ENCODE measurements around the gene HDAC4. TPM values are rescaled to one million over a fixed set of nuclear protein-coding genes. Genes with fewer than 3 reads are reported as not detected.

HDAC4 gene
- total and polyA plus RNA-seq, 10 of the 15 experiments (the other 5 are each of a cell fraction or from before 2014, with no cell fraction given), result 0.22 to 15.7 (median 4.8) TPM

- no peak overlapping the region for H2AFZ ChIP-seq (ENCODE audit: control insufficient read depth, low read depth, low read length)
- WGBS (ENCODE audit: insufficient coverage, insufficient replicate concordance, low lambda C conversion rate, missing lambda C conversion rate), result 83% methylated on average over 19 of the region's 24 CpGs
- no peaks in the 10 kb centered on the region for H3K27me3 ChIP-seq (replicated peaks in 1 of 2; ENCODE audit: control insufficient read depth in 2 of 2, insufficient read depth in 2 of 2, low read length in 1 of 2)
- TF ChIP-seq CBX3 (IDR thresholded peaks at IDR 0.05; ENCODE audit: borderline replicate concordance, low read depth) (no peak), RFX5 (IDR thresholded peaks at IDR 0.05; ENCODE audit: low read depth, low read length) (no peak), NFIC (IDR thresholded peaks at IDR 0.05; ENCODE audit: low read depth, low read length) (no peak), IKZF2 (IDR thresholded peaks at IDR 0.05) (no peak), PBX3 (IDR thresholded peaks at IDR 0.05; ENCODE audit: insufficient replicate concordance, low read depth, low read length) (no peak), ATF7 (IDR thresholded peaks at IDR 0.05; ENCODE audit: low read depth) (no peak), NFYA (IDR thresholded peaks at IDR 0.05; ENCODE audit: borderline replicate concordance, low read depth, low read length) (no peak), KLF5 (IDR thresholded peaks at IDR 0.05; ENCODE audit: partially characterized antibody) (no peak), ZNF687 (IDR thresholded peaks at IDR 0.05) (no peak), SREBF1 (IDR thresholded peaks at IDR 0.05; ENCODE audit: low read length) (no peak), MXI1 (IDR thresholded peaks at IDR 0.05; ENCODE audit: low read depth, low read length) (no peak), SIN3A (IDR thresholded peaks at IDR 0.05; ENCODE audit: low read depth, low read length) (no peak), CBFB (IDR thresholded peaks at IDR 0.05; ENCODE audit: low read depth) (no peak)
- no peak for FAIRE-seq
- no peaks in the 10 kb centered on the region for H3K79me2 ChIP-seq (ENCODE audit: control insufficient read depth, insufficient read depth, low read length)
- no peaks in the 10 kb centered on the region for H3K36me3 ChIP-seq (ENCODE audit: control insufficient read depth in 2 of 2, insufficient read depth in 2 of 2, low read length in 1 of 2)
- in situ Hi-C loops (cut with MboI) (no loop called here), intact Hi-C loops (cut with micrococcal nuclease; ENCODE audit: unreplicated experiment) (no loop called here)
- no peaks in the 10 kb centered on the region for H3K9me3 ChIP-seq (replicated peaks; ENCODE audit: control insufficient read depth, insufficient read depth, low read length)
- no peaks in the 10 kb centered on the region for H3K4me1 ChIP-seq (ENCODE audit: control insufficient read depth, insufficient read depth, low read length)
- no TSS peak for BruUV-seq (replicated peaks)
- ChIA-PET CTCF (no interaction called here), POLR2A (no interaction called here), RAD21 (ENCODE audit: unreplicated experiment) (no interaction called here), SMC1A (ENCODE audit: uncharacterized antibody, unreplicated experiment) (no interaction called here)
- no peak for ATAC-seq
- H3K4me3 ChIP-seq, result no peak overlapping the region
- no peak overlapping the region for H3K4me2 ChIP-seq (ENCODE audit: control insufficient read depth, insufficient read depth)
- no peaks in the 10 kb centered on the region for H4K20me1 ChIP-seq (ENCODE audit: control insufficient read depth, insufficient read depth)
- H3K9ac ChIP-seq (ENCODE audit: control insufficient read depth, insufficient read depth, low read length), result no peak overlapping the region
- DNase-seq (ENCODE audit: low read depth, low spot score), result no peak
- no peak overlapping the region for H3K27ac ChIP-seq (ENCODE audit: control insufficient read depth, insufficient read depth)
These were observed 299.0 kb downstream of the HDAC4 start for GRCh38 chr2:239101807-239102206.

Data from GM12878 (cell line).